Stimulated activated CD4-positive, alpha-beta T cell treated with anti-CD3 and anti-CD28 coated beads, Interleukin-1b, Interleukin-23, amount 100 ng/mL, for 1 hour (primary cell): ENCODE measurements around the gene TTBK1.

ENCODE experiments used
- DNase-seq, 2 donors: peaks; one replicate each; pipeline ENCODE4 v3.0.0-alpha.2; 2020; ENCODE audit warnings: low read depth in 2 of 2

Gene TTBK1

GRCh38 chr6:43242908-43243663 lies at the start of gene TTBK1:
TTBK1 (plus strand) TSS chr6:43243481; CDS start chr6:43246661, 3,180 bp downstream.
- no peak for DNase-seq

- no peak for DNase-seq
Observed at GRCh38 chr6:43193929-43194328, 49.4 kb upstream of the TTBK1 start.

- no peak for DNase-seq
Observed at GRCh38 chr6:43196337-43196736, 46.9 kb upstream of the TTBK1 start.

- no peak for DNase-seq
Observed at GRCh38 chr6:43199912-43200311, 43.4 kb upstream of the TTBK1 start.

GRCh38 chr6:43200541-43200940 lies 42.7 kb upstream of the TTBK1 start:
- DNase-seq, result no peak

- DNase-seq, result no peak
Observed at GRCh38 chr6:43202451-43202850, 40.8 kb upstream of the TTBK1 start.

- DNase-seq, result no peak
Observed at GRCh38 chr6:43203029-43203717, 40.1 kb upstream of the TTBK1 start.

- DNase-seq, result no peak
Observed at GRCh38 chr6:43203718-43204095, 39.6 kb upstream of the TTBK1 start.

- no peak for DNase-seq
Observed at GRCh38 chr6:43204271-43205105, 38.8 kb upstream of the TTBK1 start.

GRCh38 chr6:43205849-43206248 lies 37.4 kb upstream of the TTBK1 start:
- DNase-seq, result no peak

- no peak for DNase-seq
Observed at GRCh38 chr6:43207286-43207685, 36.0 kb upstream of the TTBK1 start.

- no peak for DNase-seq
Observed at GRCh38 chr6:43211955-43212354, 31.3 kb upstream of the TTBK1 start.

GRCh38 chr6:43213431-43213830 lies 29.9 kb upstream of the TTBK1 start:
- no peak for DNase-seq

GRCh38 chr6:43215066-43215465 lies 28.2 kb upstream of the TTBK1 start:
- DNase-seq, result no peak

- DNase-seq, result no peak
Observed at GRCh38 chr6:43216200-43216599, 27.1 kb upstream of the TTBK1 start.

- no peak for DNase-seq
Observed at GRCh38 chr6:43217351-43217750, 25.9 kb upstream of the TTBK1 start.

GRCh38 chr6:43219119-43219518 lies 24.2 kb upstream of the TTBK1 start:
- no peak for DNase-seq

- no peak for DNase-seq
Observed at GRCh38 chr6:43219814-43220213, 23.5 kb upstream of the TTBK1 start.

- DNase-seq, result no peak
Observed at GRCh38 chr6:43220439-43220951, 22.8 kb upstream of the TTBK1 start.

GRCh38 chr6:43221046-43221972 lies 22.0 kb upstream of the TTBK1 start:
- no peak for DNase-seq

- DNase-seq, result no peak
Observed at GRCh38 chr6:43222418-43223059, 20.7 kb upstream of the TTBK1 start.
